GM12878 (cell line): ENCODE results near the gene TRPV6. TPM values are rescaled to one million over a fixed set of nuclear protein-coding genes. Genes with fewer than 3 reads are reported as not detected.

Experiments
- ATAC-seq: fragments of 200-7000 bp; cut with Tn5 transposase; 3 replicates; pipeline ENCODE4 v1.9.1; 2020; ENCODE audit warnings: mild to moderate bottlenecking, moderate library complexity
- BruUV-seq: library from RNA; stranded (reverse); fragments of 400-500 nt; replicated peaks from 2 replicates; lab custom pipeline; 2021; lab: Mats Ljungman, UMichigan
- CTCF ChIA-PET: fragments of 300-600 bp; sonication (Branson Sonifier 250); formaldehyde crosslinking; extraction: SDS; loops from one replicate; lab custom pipeline; 2021; ENCODE audit warnings: inconsistent platforms; lab: Yijun Ruan, JAX
- POLR2A ChIA-PET: fragments of 350-600 bp; formaldehyde crosslinking; extraction: SDS; loops from one replicate; lab custom pipeline; 2021; ENCODE audit warnings: inconsistent platforms; lab: Charles Lee
- RAD21 ChIA-PET: fragments of 300-600 bp; sonication (Branson Sonifier 250); formaldehyde crosslinking; loops from one replicate; lab custom pipeline; 2023; ENCODE audit warnings: antibody characterized with exemption; ENCODE audit not compliant: unreplicated experiment; lab: Charles Lee
- SMC1A ChIA-PET: fragments of 300-600 bp; sonication (Branson Sonifier 250); formaldehyde crosslinking; loops from one replicate; lab custom pipeline; 2023; ENCODE audit not compliant: unreplicated experiment, uncharacterized antibody; lab: Charles Lee
- DNase-seq: peaks from one replicate; pipeline ENCODE4 v3.0.0-alpha.2; 2011; ENCODE audit warnings: low read depth, low spot score
- FAIRE-seq: peaks from 3 replicates; lab custom pipeline; 2011; peaks lifted over from hg19 to GRCh38; lab: Jason Lieb, UNC
- H2AFZ ChIP-seq: 2 replicates; pipeline ENCODE4 v1.6.0; 2011; ENCODE audit warnings: low read depth, low read length, control low read depth; ENCODE audit not compliant: control insufficient read depth
- H3K27ac ChIP-seq: 2 replicates; pipeline ENCODE4 v1.5.1; 2011; ENCODE audit warnings: control low read depth; ENCODE audit not compliant: control insufficient read depth, insufficient read depth
- H3K27me3 ChIP-seq, 2 experiments: replicated peaks in 1 of 2; 2 replicates each; pipeline versions ENCODE4 v1.6.0 to v1.6.1; 2011; ENCODE audit warnings: low read length in 1 of 2; ENCODE audit not compliant: control insufficient read depth in 2 of 2, insufficient read depth in 2 of 2
- H3K36me3 ChIP-seq, 2 experiments: 2 replicates each; pipeline ENCODE4 v1.5.1; 2011; ENCODE audit warnings: low read length in 1 of 2; ENCODE audit not compliant: control insufficient read depth in 2 of 2, insufficient read depth in 2 of 2
- H3K4me1 ChIP-seq: 2 replicates; pipeline ENCODE4 v1.6.1; 2011; ENCODE audit warnings: mild to moderate bottlenecking, low read length, moderate library complexity, mixed read lengths; ENCODE audit not compliant: control insufficient read depth, insufficient read depth
- H3K4me2 ChIP-seq: 2 replicates; pipeline ENCODE4 v1.6.0; 2011; ENCODE audit warnings: control low read depth; ENCODE audit not compliant: control insufficient read depth, insufficient read depth
- H3K4me3 ChIP-seq: fragments of 200-600 bp; sonication (generic); 2 replicates; pipeline ENCODE4 v1.5.1; 2016
- H3K79me2 ChIP-seq: 2 replicates; pipeline ENCODE4 v1.6.0; 2011; ENCODE audit warnings: low read length; ENCODE audit not compliant: control insufficient read depth, insufficient read depth
- H3K9ac ChIP-seq: 2 replicates; pipeline ENCODE4 v1.8.0; 2011; ENCODE audit warnings: low read length, control low read depth, mixed read lengths; ENCODE audit not compliant: control insufficient read depth, insufficient read depth
- H3K9me3 ChIP-seq: replicated peaks from 3 replicates; pipeline ENCODE4 v1.5.1; 2011; ENCODE audit warnings: mild to moderate bottlenecking, low read length; ENCODE audit not compliant: control insufficient read depth, insufficient read depth
- H4K20me1 ChIP-seq: 2 replicates; pipeline ENCODE4 v1.6.0; 2011; ENCODE audit not compliant: control insufficient read depth, insufficient read depth
- BHLHE40 ChIP-seq, 2 experiments: fragments of 450-650 bp in 1 of 2; IDR thresholded peaks; 2 replicates each; pipeline ENCODE4 v1.6.1; 2011 to 2017; ENCODE audit warnings: low read depth in 2 of 2, borderline replicate concordance in 1 of 2, improper control_type of control experiment in 1 of 2, low read length in 1 of 2, mild to moderate bottlenecking in 1 of 2
- BRCA1 ChIP-seq: IDR thresholded peaks from 2 replicates; pipeline ENCODE4 v1.6.1; 2011; ENCODE audit warnings: low read depth, low read length, improper control_type of control experiment
- ELK1 ChIP-seq: IDR thresholded peaks from 2 replicates; pipeline ENCODE4 v1.6.1; 2012; ENCODE audit warnings: low read depth, low read length, improper control_type of control experiment
- FOXM1 ChIP-seq: IDR thresholded peaks from 2 replicates; pipeline ENCODE4 v1.6.1; 2012; ENCODE audit warnings: low read depth, mild to moderate bottlenecking, inconsistent platforms, low read length, moderate library complexity
- HDAC2 ChIP-seq: fragments of 200-600 bp; sonication (generic); IDR thresholded peaks from 2 replicates; pipeline ENCODE4 v1.6.1; 2017
- MTA2 ChIP-seq: fragments of 450-650 bp; IDR thresholded peaks from 2 replicates; pipeline ENCODE4 v1.6.1; 2016; ENCODE audit warnings: low read depth, mild to moderate bottlenecking, moderate library complexity
- NFXL1 ChIP-seq: fragments of 450-650 bp; IDR thresholded peaks from 2 replicates; pipeline ENCODE4 v1.6.1; 2017; ENCODE audit warnings: antibody characterized with exemption, mild to moderate bottlenecking, borderline replicate concordance
- NR2C2 ChIP-seq: IDR thresholded peaks from 2 replicates; pipeline ENCODE4 v1.6.1; 2011; ENCODE audit warnings: borderline replicate concordance, low read depth; ENCODE audit not compliant: control insufficient read depth, insufficient read length
- POLR2AphosphoS5 ChIP-seq: IDR thresholded peaks from 2 replicates; pipeline ENCODE4 v1.6.1; 2011; ENCODE audit warnings: mild to moderate bottlenecking, low read length, inconsistent platforms
- SMAD1 ChIP-seq: fragments of 450-650 bp; IDR thresholded peaks from 2 replicates; pipeline ENCODE4 v1.6.1; 2018; ENCODE audit warnings: mild to moderate bottlenecking, low read depth; ENCODE audit not compliant: partially characterized antibody
- TARDBP ChIP-seq: IDR thresholded peaks from 2 replicates; pipeline ENCODE4 v1.6.1; 2016; ENCODE audit warnings: borderline replicate concordance
- ZSCAN29 ChIP-seq: fragments of 450-650 bp; IDR thresholded peaks from 2 replicates; pipeline ENCODE4 v1.6.1; 2017; ENCODE audit warnings: mild to moderate bottlenecking, moderate library complexity
- WGBS: methylation state at CpG from one replicate; pipeline ENCODE4 v1.1.6; 2016; ENCODE audit warnings: low lambda C conversion rate; ENCODE audit not compliant: insufficient replicate concordance, insufficient coverage; ENCODE audit errors: missing lambda C conversion rate; 5-methylcytosine and 5-hydroxymethylcytosine counted together
- in situ Hi-C: fragments of 300-500 bp; cut with MboI; formaldehyde crosslinking; loops from 9 replicates; pipeline ENCODE4 v1.14.3; 2018; ENCODE audit warnings: mixed read lengths
- intact Hi-C: fragments of 100-400 bp; cut with micrococcal nuclease; formaldehyde crosslinking; loops from one replicate; pipeline ENCODE4 v1.14.2; 2022; ENCODE audit not compliant: unreplicated experiment
- polyA plus RNA-seq, 11 experiments: library from polyadenylated mRNA; depleted of rRNA in 4 of 11; unstranded in 6 of 11; stranded (reverse) in 5 of 11; fragments of >200 nt; fragmentation: Nextera tagmentation in 4 of 11; fragmentation: Illumina TruSeq in 1 of 11; extraction: Ambion mirVana in 4 of 11; extraction: Trizol in 1 of 11; gene quantifications; 1 replicate in 1 of 11; 2 replicates in 10 of 11; pipeline versions ENCODE4 v1.2.1 to v1.2.3, GENCODE V29; 2011 to 2016; ENCODE audit warnings: inconsistent platforms in 2 of 11, missing spikeins in 2 of 11, low read depth in 1 of 11
- total RNA-seq, 4 experiments: library from RNA; depleted of rRNA in 3 of 4; stranded (reverse); fragments of >200 nt in 3 of 4; fragmentation: Illumina TruSeq in 1 of 4; extraction: Trizol in 1 of 4; gene quantifications; 2 replicates each; pipeline versions ENCODE4 v1.2.1 to v1.2.3, GENCODE V29; 2013 to 2021

TRPV6 gene
- total and polyA plus RNA-seq, 10 of the 15 experiments (the other 5 are each of a cell fraction or from before 2014, with no cell fraction given), result not detected

GRCh38 chr7:142889816-142890215 is 4.3 kb upstream of the TRPV6 start:
- 27% methylated on average over 3 of the region's 3 CpGs for WGBS
- no peaks in the 10 kb centered on the region for H3K4me1 ChIP-seq
- H3K27ac ChIP-seq, result no peak overlapping the region
- TF ChIP-seq POLR2AphosphoS5, result no peak
- TF ChIP-seq BHLHE40 (IDR thresholded peaks at IDR 0.05; ENCODE audit: borderline replicate concordance in 1 of 2, low read depth in 2 of 2, low read length in 1 of 2), result no peak
- no peak for TF ChIP-seq FOXM1
- no peak for TF ChIP-seq MTA2
- no peak for TF ChIP-seq SMAD1
- H3K27me3 ChIP-seq, result no peaks in the 10 kb centered on the region; a peak in 1 of 4 replicates
- no peak overlapping the region for H3K9ac ChIP-seq
- in situ Hi-C loops (no loop called here), intact Hi-C loops (no loop called here)
- FAIRE-seq (no peak), ATAC-seq (no peak), DNase-seq (no peak)
- H4K20me1 ChIP-seq, result no peaks in the 10 kb centered on the region
- no peak overlapping the region for H3K4me3 ChIP-seq
- RAD21 ChIA-PET, result no interaction called here
- H3K36me3 ChIP-seq, result no peaks in the 10 kb centered on the region
- no peak overlapping the region for H3K4me2 ChIP-seq
- H2AFZ ChIP-seq, result no peak overlapping the region
- H3K79me2 ChIP-seq, result no peaks in the 10 kb centered on the region
- POLR2A ChIA-PET, result no interaction called here
- SMC1A ChIA-PET, result no interaction called here
- H3K9me3 ChIP-seq, result no peaks in the 10 kb centered on the region
- no TSS peak for BruUV-seq
- CTCF ChIA-PET, result no interaction called here

GRCh38 chr7:142887282-142888015 is 1.9 kb upstream of the TRPV6 start:
- SMC1A ChIA-PET, result no interaction called here

More at GRCh38 chr7:142887282-142888015, 1.9 kb upstream of the TRPV6 start:
- Histone ChIP-seq H3K4me2 (no peak overlapping the region), H4K20me1 (no peaks in the 10 kb centered on the region), H2AFZ (no peak overlapping the region), H3K9ac (no peak overlapping the region), H3K4me1 (no peaks in the 10 kb centered on the region), H3K27me3 (0 out of 4 replicates have a peak, but pooled peaks cover 0 to 2% of the 10 kb centered on the region in 2 experiments), H3K4me3 (no peak overlapping the region), H3K36me3 (no peaks in the 10 kb centered on the region), H3K27ac (no peak overlapping the region), H3K79me2 (no peaks in the 10 kb centered on the region), H3K9me3 (no peaks in the 10 kb centered on the region)
- no TSS peak for BruUV-seq
- no peak for FAIRE-seq
- in situ Hi-C loops (no loop called here), intact Hi-C loops (no loop called here)
- ChIA-PET POLR2A (no interaction called here), RAD21 (interaction anchor here (1.0 kb wide), 1 partner anchor 34 kb away, joined by 3 read pairs; no protein-coding TSS in a partner anchor), CTCF (interaction anchor here (0.9 to 1.1 kb wide), 2 partner anchors 16 to 119 kb away, joined by 3 to 4 read pairs; no protein-coding TSS in a partner anchor)
- 23% methylated on average over 10 of the region's 12 CpGs for WGBS
- DNase-seq, result no peak
- no peak for ATAC-seq
- TF ChIP-seq BRCA1, result no peak
- no peak for TF ChIP-seq ZSCAN29
- no peak for TF ChIP-seq TARDBP
- no peak for TF ChIP-seq NR2C2
- TF ChIP-seq ELK1, result no peak
- TF ChIP-seq HDAC2, result no peak
- no peak for TF ChIP-seq NFXL1
